HG02678 (cell line): ENCODE measurements around the gene GABRQ.
"Not testable (repeated sequence)": the region's sequence is repeated elsewhere in the genome, so short reads cannot be mapped to it uniquely, and the experiment has no call there.

Experiments
- ATAC-seq: cut with Tn5 transposase; IDR thresholded peaks from one replicate; pipeline ENCODE4 v1.9.1; 2021; ENCODE audit warnings: mild to moderate bottlenecking, moderate library complexity; ENCODE audit not compliant: unreplicated experiment

The GABRQ gene

DNA sequence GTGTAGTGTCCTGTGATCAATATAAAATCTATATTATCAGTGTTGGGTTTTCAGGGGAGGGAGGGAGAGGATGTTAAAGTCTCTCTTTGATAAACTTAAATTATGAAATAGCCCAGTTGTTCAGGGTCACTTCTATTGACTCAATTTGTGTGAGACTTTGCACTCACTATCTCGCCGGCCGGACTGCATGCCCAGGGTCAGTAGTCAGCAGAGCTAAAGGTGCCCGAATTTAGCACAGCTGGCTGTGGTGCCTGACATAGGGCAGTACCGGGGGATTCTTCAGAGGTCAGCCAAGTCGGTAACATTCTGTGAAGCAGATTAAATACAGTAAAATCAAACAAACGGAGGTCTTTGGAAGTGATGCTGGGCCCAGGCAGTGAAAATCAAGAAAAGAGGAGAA, 19.2 kb downstream of the GABRQ start:
- no peak for ATAC-seq

DNA sequence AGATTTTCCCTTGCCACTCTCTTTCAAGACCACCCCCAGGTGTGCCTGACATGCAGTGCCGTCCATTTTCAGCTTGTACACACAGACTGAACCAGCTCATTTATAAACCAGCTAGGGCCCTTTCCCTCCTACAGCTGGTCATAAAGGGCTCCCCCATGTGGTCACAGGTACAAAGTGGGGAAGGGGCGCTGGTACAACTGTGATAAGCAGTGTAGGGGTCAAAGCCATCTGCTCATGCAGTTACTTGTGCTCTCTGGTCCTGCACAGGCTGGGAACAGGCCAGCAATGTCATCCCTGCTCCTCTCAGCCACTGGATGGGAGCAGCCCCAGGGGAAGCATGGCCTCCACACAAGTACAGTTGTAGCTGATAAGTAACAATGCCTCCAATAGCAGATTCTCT, 20.6 kb downstream of the GABRQ start:
- ATAC-seq: no peak

- no peak for ATAC-seq
Measured at GRCh38 chrX:152663086-152663485, 25.4 kb downstream of the GABRQ start.

DNA sequence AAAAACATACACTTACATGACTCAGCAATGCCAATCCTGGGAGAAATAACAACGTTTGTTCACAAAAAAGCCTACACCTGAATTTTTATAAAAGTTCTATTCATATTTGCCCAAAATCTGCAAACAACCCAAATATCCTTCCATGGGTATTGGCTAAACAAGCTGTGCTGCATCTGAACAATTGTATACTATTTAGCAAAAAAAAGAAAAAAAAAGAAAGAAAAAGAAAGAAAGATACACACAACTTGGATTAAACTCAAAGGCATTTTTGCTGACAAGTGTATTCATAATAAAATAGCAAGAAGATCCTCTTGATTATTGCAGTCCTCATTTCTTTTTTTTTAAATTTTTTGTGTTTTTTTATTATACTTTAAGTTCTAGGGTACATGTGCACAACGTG, 36.4 kb downstream of the GABRQ start:
- no peak for ATAC-seq

- ATAC-seq: not testable (repeated sequence)
Measured at GRCh38 chrX:152674652-152675051, 37.0 kb downstream of the GABRQ start.

GRCh38 chrX:152681012-152681411, 43.3 kb downstream of the GABRQ start:
- not testable (repeated sequence) for ATAC-seq

- ATAC-seq: not testable (repeated sequence)
Measured at GRCh38 chrX:152697952-152698931, 60.5 kb downstream of the GABRQ start, which contains the start of gene MAGEA3. TSS of gene MAGEA3 (plus strand) at chrX:152698794. CDS start at chrX:152700833, 2,039 bp downstream.

- not testable (repeated sequence) for ATAC-seq
Measured at GRCh38 chrX:152700390-152700789, 62.7 kb downstream of the GABRQ start.

DNA sequence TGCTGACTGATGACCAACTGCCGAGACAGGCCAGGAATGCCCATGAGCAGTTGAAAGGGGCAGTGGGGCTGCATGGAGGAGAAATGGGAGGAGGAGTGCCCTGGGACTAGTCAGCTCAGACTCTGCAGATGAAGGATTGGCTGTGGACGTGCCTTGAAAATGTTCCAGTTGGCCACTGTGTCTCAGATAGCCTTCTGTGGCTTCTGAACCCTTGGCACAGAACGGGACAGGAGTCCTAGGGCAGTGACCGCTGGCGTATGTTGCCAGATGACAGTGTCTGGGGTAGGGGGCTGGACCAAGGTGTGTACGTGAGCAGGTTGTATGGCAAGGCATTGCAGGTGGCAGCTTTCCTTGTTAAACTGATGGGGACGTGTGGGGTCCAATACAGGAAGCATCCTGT, 68.8 kb downstream of the GABRQ start:
- ATAC-seq: not testable (repeated sequence)
